Measurements from ENCODE around the gene PAOX.

- no peak for TF ChIP-seq RAD21 (conservative IDR thresholded peaks at IDR 0.05 in 1 of 2, IDR thresholded peaks at IDR 0.05 in 1 of 2)
- no peak for TF ChIP-seq CEBPB (IDR thresholded peaks at IDR 0.05)
- TF ChIP-seq CTCF (IDR thresholded peaks at IDR 0.05): no peak
- no peak for TF ChIP-seq RNF2 (IDR thresholded peaks at IDR 0.05; ENCODE audit: borderline replicate concordance, low read depth)
- no peak for TF ChIP-seq REST (IDR thresholded peaks at IDR 0.05)
- no peak for TF ChIP-seq POLR2A (IDR thresholded peaks at IDR 0.05; ENCODE audit: low read length)
- TF ChIP-seq CBX8 (IDR thresholded peaks at IDR 0.05): no peak
These were observed 18.9 kb downstream of the PAOX start for GRCh38 chr10:133397938-133398337.

Data from A549 (cell line).